Measurements from ENCODE around the gene TIE1. TPM values are rescaled to one million over a fixed set of nuclear protein-coding genes. Genes with fewer than 3 reads are reported as not detected.

The TIE1 gene
- total RNA-seq, 1 donor from 2014 or later: 0.98 TPM

DNA sequence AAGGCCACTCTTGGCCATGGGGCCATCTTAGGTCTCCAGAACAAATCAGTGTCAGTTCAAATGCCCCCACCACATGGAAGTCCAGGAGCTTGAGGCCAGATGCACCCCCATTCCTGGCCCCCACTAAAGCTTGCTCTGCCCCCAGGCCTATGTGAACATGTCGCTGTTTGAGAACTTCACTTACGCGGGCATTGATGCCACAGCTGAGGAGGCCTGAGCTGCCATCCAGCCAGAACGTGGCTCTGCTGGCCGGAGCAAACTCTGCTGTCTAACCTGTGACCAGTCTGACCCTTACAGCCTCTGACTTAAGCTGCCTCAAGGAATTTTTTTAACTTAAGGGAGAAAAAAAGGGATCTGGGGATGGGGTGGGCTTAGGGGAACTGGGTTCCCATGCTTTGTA, 21.7 kb downstream of the TIE1 start:
- Histone ChIP-seq H3K9ac (ENCODE audit: low read length) (no peak overlapping the region), H2AFZ (ENCODE audit: low read depth, low read length) (no peak overlapping the region), H3K4me3 (ENCODE audit: insufficient read depth, low read depth, low read length) (no peak overlapping the region), H3K27ac (ENCODE audit: low read depth, low read length) (no peak overlapping the region), H3K9me3 (ENCODE audit: insufficient read depth, low read depth, low read length) (no peaks in the 10 kb centered on the region), H4K20me1 (ENCODE audit: insufficient read depth, low read length) (no peaks in the 10 kb centered on the region), H3K36me3 (ENCODE audit: insufficient read depth, low read length) (no peaks in the 10 kb centered on the region), H3K79me2 (ENCODE audit: insufficient read depth, low read length) (no peaks in the 10 kb centered on the region), H3K4me1 (ENCODE audit: insufficient read depth, low read length) (no peaks in the 10 kb centered on the region), H3K4me2 (ENCODE audit: low read length) (no peak overlapping the region), H3K27me3 (ENCODE audit: insufficient read depth, low read length) (no peaks in the 10 kb centered on the region)
- Mint-ChIP-seq H3K36me3 (ENCODE audit: low read depth, unreplicated experiment) (peaks cover 6% of the 10 kb centered on the region), H3K9me3 (ENCODE audit: unreplicated experiment) (peaks cover 9% of the 10 kb centered on the region), H3K4me3 (ENCODE audit: unreplicated experiment) (no peak overlapping the region), H3K27me3 (ENCODE audit: low read depth, unreplicated experiment) (peaks cover 7% of the 10 kb centered on the region), H3K4me1 (ENCODE audit: low read depth, unreplicated experiment) (peaks cover 7% of the 10 kb centered on the region), H3K27ac (ENCODE audit: unreplicated experiment) (no peak overlapping the region)
- TF ChIP-seq, protein P1, sequence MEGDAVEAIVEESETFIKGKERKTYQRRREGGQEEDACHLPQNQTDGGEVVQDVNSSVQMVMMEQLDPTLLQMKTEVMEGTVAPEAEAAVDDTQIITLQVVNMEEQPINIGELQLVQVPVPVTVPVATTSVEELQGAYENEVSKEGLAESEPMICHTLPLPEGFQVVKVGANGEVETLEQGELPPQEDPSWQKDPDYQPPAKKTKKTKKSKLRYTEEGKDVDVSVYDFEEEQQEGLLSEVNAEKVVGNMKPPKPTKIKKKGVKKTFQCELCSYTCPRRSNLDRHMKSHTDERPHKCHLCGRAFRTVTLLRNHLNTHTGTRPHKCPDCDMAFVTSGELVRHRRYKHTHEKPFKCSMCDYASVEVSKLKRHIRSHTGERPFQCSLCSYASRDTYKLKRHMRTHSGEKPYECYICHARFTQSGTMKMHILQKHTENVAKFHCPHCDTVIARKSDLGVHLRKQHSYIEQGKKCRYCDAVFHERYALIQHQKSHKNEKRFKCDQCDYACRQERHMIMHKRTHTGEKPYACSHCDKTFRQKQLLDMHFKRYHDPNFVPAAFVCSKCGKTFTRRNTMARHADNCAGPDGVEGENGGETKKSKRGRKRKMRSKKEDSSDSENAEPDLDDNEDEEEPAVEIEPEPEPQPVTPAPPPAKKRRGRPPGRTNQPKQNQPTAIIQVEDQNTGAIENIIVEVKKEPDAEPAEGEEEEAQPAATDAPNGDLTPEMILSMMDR (IDR thresholded peaks at IDR 0.05; ENCODE audit: insufficient read depth, low read depth, low read length): no peak
- TF ChIP-seq EZH2 (IDR thresholded peaks at IDR 0.05; ENCODE audit: insufficient read depth, low read length): no peak
- DNase-seq (ENCODE audit: low read depth) (no peak), FAIRE-seq (no peak)

DNA sequence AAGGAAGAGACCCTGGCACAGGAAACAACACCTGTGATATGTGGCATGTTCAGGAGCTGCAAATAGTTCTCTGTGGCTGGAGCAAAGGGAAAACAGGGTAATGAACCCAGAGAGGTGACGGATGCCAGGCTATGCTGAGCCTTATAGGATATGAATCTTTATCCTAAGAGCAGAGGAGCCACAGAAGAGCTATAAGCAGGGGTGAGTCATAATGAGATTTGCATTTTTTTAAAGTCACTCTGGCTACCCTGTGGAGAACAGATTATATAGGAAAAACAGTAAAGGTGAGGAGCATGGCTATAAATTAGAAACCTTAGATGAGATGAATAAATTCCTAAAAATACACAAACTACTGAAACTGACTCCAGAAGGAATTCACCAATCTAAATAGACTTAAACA, 24.0 kb downstream of the TIE1 start:
- H3K36me3 Mint-ChIP-seq (ENCODE audit: low read depth, unreplicated experiment): peaks cover 6% of the 10 kb centered on the region
- Histone ChIP-seq H3K4me2 (ENCODE audit: low read length) (no peak overlapping the region), H2AFZ (ENCODE audit: low read depth, low read length) (no peak overlapping the region), H3K9ac (ENCODE audit: low read length) (no peak overlapping the region), H3K4me3 (ENCODE audit: insufficient read depth, low read depth, low read length) (no peak overlapping the region), H3K27ac (ENCODE audit: low read depth, low read length) (no peak overlapping the region), H3K4me1 (ENCODE audit: insufficient read depth, low read length) (peaks cover 3% of the 10 kb centered on the region), H3K36me3 (ENCODE audit: insufficient read depth, low read length) (no peaks in the 10 kb centered on the region), H3K27me3 (ENCODE audit: insufficient read depth, low read length) (no peaks in the 10 kb centered on the region), H3K9me3 (ENCODE audit: insufficient read depth, low read depth, low read length) (no peaks in the 10 kb centered on the region), H4K20me1 (ENCODE audit: insufficient read depth, low read length) (no peaks in the 10 kb centered on the region), H3K79me2 (ENCODE audit: insufficient read depth, low read length) (no peaks in the 10 kb centered on the region)
- H3K27ac Mint-ChIP-seq (ENCODE audit: unreplicated experiment): no peak overlapping the region
- DNase-seq (ENCODE audit: low read depth) (no peak), FAIRE-seq (no peak)
- no peak for TF ChIP-seq EZH2 (IDR thresholded peaks at IDR 0.05; ENCODE audit: insufficient read depth, low read length)
- TF ChIP-seq, protein P1 (IDR thresholded peaks at IDR 0.05; ENCODE audit: insufficient read depth, low read depth, low read length): no peak
- H3K4me3 Mint-ChIP-seq (ENCODE audit: unreplicated experiment): no peak overlapping the region
- peaks cover 9% of the 10 kb centered on the region for H3K9me3 Mint-ChIP-seq (ENCODE audit: unreplicated experiment)
- H3K27me3 Mint-ChIP-seq (ENCODE audit: low read depth, unreplicated experiment): peaks cover 5% of the 10 kb centered on the region
- H3K4me1 Mint-ChIP-seq (ENCODE audit: low read depth, unreplicated experiment): peaks cover 4% of the 10 kb centered on the region

DNA sequence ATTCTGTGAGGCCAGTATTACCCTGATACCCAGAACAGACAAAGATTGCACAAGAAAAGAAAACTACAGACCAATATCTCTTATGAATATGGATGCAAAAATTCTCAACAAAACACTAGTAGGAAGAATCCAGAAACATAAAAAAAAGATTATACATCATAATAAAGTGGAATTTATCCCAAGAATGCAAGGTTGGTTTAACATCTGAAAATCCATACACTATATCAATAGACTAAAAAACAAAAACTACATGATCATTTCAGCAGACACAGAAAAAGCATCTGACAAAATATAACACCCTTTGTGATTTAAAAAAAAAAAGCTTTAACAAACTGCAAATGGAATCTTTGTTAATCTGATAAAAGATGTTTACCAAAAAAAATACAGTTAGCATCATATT, 24.6 kb downstream of the TIE1 start:
- TF ChIP-seq, protein P1 (IDR thresholded peaks at IDR 0.05; ENCODE audit: insufficient read depth, low read depth, low read length): no peak
- TF ChIP-seq EZH2 (IDR thresholded peaks at IDR 0.05; ENCODE audit: insufficient read depth, low read length): no peak
- Histone ChIP-seq H3K4me2 (ENCODE audit: low read length) (no peak overlapping the region), H3K27me3 (ENCODE audit: insufficient read depth, low read length) (no peaks in the 10 kb centered on the region), H4K20me1 (ENCODE audit: insufficient read depth, low read length) (no peaks in the 10 kb centered on the region), H3K27ac (ENCODE audit: low read depth, low read length) (no peak overlapping the region), H3K4me1 (ENCODE audit: insufficient read depth, low read length) (peaks cover 9% of the 10 kb centered on the region), H3K9me3 (ENCODE audit: insufficient read depth, low read depth, low read length) (no peaks in the 10 kb centered on the region), H3K4me3 (ENCODE audit: insufficient read depth, low read depth, low read length) (no peak overlapping the region), H2AFZ (ENCODE audit: low read depth, low read length) (no peak overlapping the region), H3K79me2 (ENCODE audit: insufficient read depth, low read length) (no peaks in the 10 kb centered on the region), H3K36me3 (ENCODE audit: insufficient read depth, low read length) (no peaks in the 10 kb centered on the region), H3K9ac (ENCODE audit: low read length) (no peak overlapping the region)
- DNase-seq (ENCODE audit: low read depth) (no peak), FAIRE-seq (no peak)
- Mint-ChIP-seq H3K27me3 (ENCODE audit: low read depth, unreplicated experiment) (peaks cover 2% of the 10 kb centered on the region), H3K4me1 (ENCODE audit: low read depth, unreplicated experiment) (peaks cover 9% of the 10 kb centered on the region), H3K4me3 (ENCODE audit: unreplicated experiment) (no peak overlapping the region), H3K36me3 (ENCODE audit: low read depth, unreplicated experiment) (peaks cover 6% of the 10 kb centered on the region), H3K27ac (ENCODE audit: unreplicated experiment) (no peak overlapping the region), H3K9me3 (ENCODE audit: unreplicated experiment) (peaks cover 9% of the 10 kb centered on the region)

All from astrocyte (in vitro differentiated cells and primary cell).